ENCODE measurements around the gene MESD.

The MESD gene

GRCh38 chr15:80904998-80905397, 84.6 kb downstream of the MESD start:
- DNase-seq (ENCODE audit: low read depth), result no peak

GRCh38 chr15:80902298-80902801, 87.3 kb downstream of the MESD start:
- no peak for DNase-seq (ENCODE audit: low read depth)

DNA sequence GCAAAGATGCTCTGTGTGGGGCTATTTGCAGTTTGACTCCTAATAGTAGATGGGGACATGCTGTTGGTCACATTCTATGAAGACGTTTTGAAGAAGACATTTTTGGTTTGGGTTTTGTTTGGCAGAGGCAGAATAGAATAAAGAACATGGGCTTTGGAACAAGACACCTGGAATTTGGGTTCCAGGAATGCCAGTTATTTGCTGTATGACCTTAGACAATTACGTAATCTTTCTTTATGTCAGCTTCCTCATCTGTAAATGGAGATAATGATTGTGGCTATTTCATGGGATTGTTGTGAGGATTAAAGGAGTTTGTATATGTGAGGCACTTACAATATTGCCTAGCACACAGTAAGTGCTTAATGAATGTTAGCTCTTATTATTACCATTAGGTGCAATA, 91.6 kb downstream of the MESD start:
- no peak for DNase-seq (ENCODE audit: low read depth)
